DOHH2 (cell line): ENCODE measurements around the gene KLHL18.

Experiments used
- H3F3A ChIP-seq: fragments of 200-600 bp; sonication (generic), shearing (Covaris generic); 2 replicates; pipeline ENCODE4 v1.6.0; 2016; ENCODE audit warnings: antibody characterized with exemption, mild to moderate bottlenecking; ENCODE audit not compliant: control insufficient read depth, insufficient read depth
- H3K27ac ChIP-seq: fragments of 200-600 bp; sonication (generic); 2 replicates; pipeline ENCODE4 v1.5.1; 2014; ENCODE audit warnings: low read depth, mild to moderate bottlenecking, low read length, moderate library complexity
- H3K27me3 ChIP-seq: fragments of 200-600 bp; sonication (generic); 2 replicates; pipeline ENCODE4 v1.6.1; 2014; ENCODE audit warnings: mild to moderate bottlenecking, low read length, mixed read lengths; ENCODE audit not compliant: control insufficient read depth
- H3K36me3 ChIP-seq: fragments of 200-600 bp; sonication (generic); 2 replicates; pipeline ENCODE4 v1.6.1; 2014; ENCODE audit warnings: mild to moderate bottlenecking, low read length, moderate library complexity, mixed read lengths; ENCODE audit not compliant: control insufficient read depth
- H3K4me1 ChIP-seq: fragments of 200-600 bp; sonication (generic); 2 replicates; pipeline ENCODE4 v1.6.1; 2014; ENCODE audit warnings: mild to moderate bottlenecking, low read length, mixed read lengths; ENCODE audit not compliant: control insufficient read depth
- H3K4me2 ChIP-seq: fragments of 200-600 bp; sonication (generic); 2 replicates; pipeline ENCODE4 v1.6.0; 2014; ENCODE audit warnings: mild to moderate bottlenecking, low read length, moderate library complexity
- H3K4me3 ChIP-seq: fragments of 200-600 bp; sonication (generic); 2 replicates; pipeline ENCODE4 v1.5.1; 2014; ENCODE audit warnings: mild to moderate bottlenecking, low read length, mixed read lengths
- H3K79me2 ChIP-seq: fragments of 200-600 bp; sonication (generic); 2 replicates; pipeline ENCODE4 v1.6.1; 2014; ENCODE audit warnings: mild to moderate bottlenecking, low read length, mixed read lengths; ENCODE audit not compliant: control insufficient read depth
- H3K9me2 ChIP-seq: fragments of 200-600 bp; sonication (generic); replicated peaks from 2 replicates; pipeline ENCODE4 v1.6.1; 2014; ENCODE audit warnings: mild to moderate bottlenecking, low read length, mixed read lengths; ENCODE audit not compliant: control insufficient read depth
- H3K9me3 ChIP-seq: fragments of 200-600 bp; sonication (generic); 2 replicates; pipeline ENCODE4 v1.6.1; 2014; ENCODE audit warnings: antibody characterized with exemption, low read length, mixed read lengths; ENCODE audit not compliant: control insufficient read depth, insufficient read depth
- H4K20me1 ChIP-seq: fragments of 200-600 bp; sonication (generic); 2 replicates; pipeline ENCODE4 v1.6.0; 2014; ENCODE audit warnings: low read depth, mild to moderate bottlenecking, antibody characterized with exemption, low read length, moderate library complexity; ENCODE audit not compliant: control insufficient read depth, insufficient read depth
- EZH2phosphoT487 ChIP-seq: fragments of 200-600 bp; sonication (generic); IDR thresholded peaks from 2 replicates; pipeline ENCODE4 v1.6.1; 2017; ENCODE audit warnings: borderline replicate concordance, mild to moderate bottlenecking, antibody characterized with exemption, low read length, moderate library complexity, mixed read lengths
- TF ChIP-seq, protein P1 (sequence below): fragments of 200-600 bp; sonication (generic); IDR thresholded peaks from one replicate; pipeline ENCODE4 v1.5.1; 2014; ENCODE audit warnings: antibody characterized with exemption, mild to moderate bottlenecking, low read depth, low read length; ENCODE audit not compliant: poor library complexity, severe bottlenecking

Gene KLHL18

DNA sequence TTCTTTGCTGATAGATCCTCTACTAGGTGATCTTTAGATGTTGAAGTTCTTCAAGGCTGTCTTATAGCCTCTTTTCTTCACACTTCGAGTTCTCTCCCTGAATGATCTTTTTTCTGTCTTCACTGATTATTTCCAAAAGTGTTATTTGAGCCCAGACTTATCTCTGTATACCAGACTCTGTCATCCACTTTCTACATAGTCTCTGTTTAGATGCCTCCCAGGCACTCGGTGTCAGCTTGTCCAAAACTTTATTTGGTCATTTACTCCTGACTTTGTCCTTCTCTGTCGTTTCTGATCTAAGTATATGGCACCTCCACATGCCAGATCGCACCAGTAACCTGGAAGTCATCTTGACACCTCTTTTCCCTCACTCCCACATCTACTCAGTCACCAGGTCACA, 27.6 kb downstream of the KLHL18 start:
- H3K4me2 ChIP-seq, result no peak overlapping the region
- H3K4me3 ChIP-seq, result no peak overlapping the region
- H3F3A ChIP-seq, result no peaks in the 10 kb centered on the region
- H3K4me1 ChIP-seq, result peaks cover 6% of the 10 kb centered on the region
- no peak for TF ChIP-seq EZH2phosphoT487
- TF ChIP-seq, protein P1, sequence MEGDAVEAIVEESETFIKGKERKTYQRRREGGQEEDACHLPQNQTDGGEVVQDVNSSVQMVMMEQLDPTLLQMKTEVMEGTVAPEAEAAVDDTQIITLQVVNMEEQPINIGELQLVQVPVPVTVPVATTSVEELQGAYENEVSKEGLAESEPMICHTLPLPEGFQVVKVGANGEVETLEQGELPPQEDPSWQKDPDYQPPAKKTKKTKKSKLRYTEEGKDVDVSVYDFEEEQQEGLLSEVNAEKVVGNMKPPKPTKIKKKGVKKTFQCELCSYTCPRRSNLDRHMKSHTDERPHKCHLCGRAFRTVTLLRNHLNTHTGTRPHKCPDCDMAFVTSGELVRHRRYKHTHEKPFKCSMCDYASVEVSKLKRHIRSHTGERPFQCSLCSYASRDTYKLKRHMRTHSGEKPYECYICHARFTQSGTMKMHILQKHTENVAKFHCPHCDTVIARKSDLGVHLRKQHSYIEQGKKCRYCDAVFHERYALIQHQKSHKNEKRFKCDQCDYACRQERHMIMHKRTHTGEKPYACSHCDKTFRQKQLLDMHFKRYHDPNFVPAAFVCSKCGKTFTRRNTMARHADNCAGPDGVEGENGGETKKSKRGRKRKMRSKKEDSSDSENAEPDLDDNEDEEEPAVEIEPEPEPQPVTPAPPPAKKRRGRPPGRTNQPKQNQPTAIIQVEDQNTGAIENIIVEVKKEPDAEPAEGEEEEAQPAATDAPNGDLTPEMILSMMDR, result no peak
- H3K27ac ChIP-seq, result no peak overlapping the region
- H3K9me3 ChIP-seq, result no peaks in the 10 kb centered on the region
- H4K20me1 ChIP-seq, result no peaks in the 10 kb centered on the region
- H3K79me2 ChIP-seq, result peaks cover 53% of the 10 kb centered on the region
- no peaks in the 10 kb centered on the region for H3K9me2 ChIP-seq
- H3K36me3 ChIP-seq, result peaks cover 2% of the 10 kb centered on the region
- H3K27me3 ChIP-seq, result no peaks in the 10 kb centered on the region

- Histone ChIP-seq H3K9me2 (no peaks in the 10 kb centered on the region), H3K4me3 (no peak overlapping the region), H3K4me2 (no peak overlapping the region), H3K79me2 (peaks cover 33% of the 10 kb centered on the region), H3K4me1 (no peaks in the 10 kb centered on the region), H3F3A (peaks cover 6% of the 10 kb centered on the region), H3K9me3 (no peaks in the 10 kb centered on the region), H3K27ac (no peak overlapping the region), H3K36me3 (0 out of 2 replicates have a peak, but pooled peaks cover 3% of the 10 kb centered on the region), H3K27me3 (no peaks in the 10 kb centered on the region), H4K20me1 (no peaks in the 10 kb centered on the region)
- TF ChIP-seq EZH2phosphoT487, result no peak
- TF ChIP-seq, protein P1, result no peak
Measured at GRCh38 chr3:47313341-47314055, 30.8 kb downstream of the KLHL18 start.

DNA sequence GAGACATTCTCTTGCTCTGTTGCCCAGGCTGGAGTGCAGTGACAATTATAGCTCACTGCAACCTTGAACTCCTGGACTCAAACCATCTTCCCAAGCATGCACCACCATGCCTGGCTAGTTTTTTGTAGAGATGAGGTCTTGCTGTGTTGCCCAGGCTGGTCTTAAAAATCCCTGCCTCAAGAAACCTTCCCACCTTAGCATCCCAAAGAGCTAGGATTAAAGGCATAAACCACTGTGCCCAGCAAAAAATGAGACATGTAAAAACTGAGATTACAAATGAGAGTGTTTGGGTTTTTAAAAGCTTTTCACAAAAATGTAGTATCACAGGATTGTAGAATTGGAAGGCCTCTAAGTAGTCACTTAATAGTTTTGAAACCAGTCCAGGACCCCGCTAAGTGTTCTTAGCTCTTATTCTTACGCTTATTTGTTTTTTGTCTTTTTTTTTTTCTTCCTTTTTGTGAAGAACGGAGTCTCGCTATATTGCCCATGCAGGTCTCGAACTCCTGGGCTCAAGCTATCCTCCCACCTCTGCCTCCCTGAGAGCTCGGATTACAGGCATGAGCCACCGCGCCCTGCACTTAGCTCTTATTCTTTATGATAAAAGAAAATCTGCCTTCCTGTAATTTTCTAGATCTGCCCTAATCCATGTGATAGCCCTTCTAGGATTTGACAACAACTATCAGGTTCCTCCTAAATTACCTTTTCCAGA, 31.5 kb downstream of the KLHL18 start:
- no peaks in the 10 kb centered on the region for H3K4me1 ChIP-seq
- no peaks in the 10 kb centered on the region for H3K9me2 ChIP-seq
- no peak for TF ChIP-seq EZH2phosphoT487
- TF ChIP-seq, protein P1, result no peak
- H3K27ac ChIP-seq, result no peak overlapping the region
- no peaks in the 10 kb centered on the region for H3K9me3 ChIP-seq
- H3K4me2 ChIP-seq, result no peak overlapping the region
- H3K79me2 ChIP-seq, result peaks cover 33% of the 10 kb centered on the region
- no peaks in the 10 kb centered on the region for H4K20me1 ChIP-seq
- no peaks in the 10 kb centered on the region for H3K27me3 ChIP-seq
- H3K36me3 ChIP-seq, result peaks cover 6% of the 10 kb centered on the region; the same call in 1 of the 2 replicates
- peaks cover 6% of the 10 kb centered on the region for H3F3A ChIP-seq
- no peak overlapping the region for H3K4me3 ChIP-seq
